IPS DF 4.7 (cell line): Measurements from ENCODE around the gene CUL1.

Experiments used
- DNase-seq: peaks from one replicate; pipeline ENCODE4 v3.0.0-alpha.2; 2013; ENCODE audit warnings: low spot score; ENCODE audit errors: extremely low read depth

CUL1 gene

DNA sequence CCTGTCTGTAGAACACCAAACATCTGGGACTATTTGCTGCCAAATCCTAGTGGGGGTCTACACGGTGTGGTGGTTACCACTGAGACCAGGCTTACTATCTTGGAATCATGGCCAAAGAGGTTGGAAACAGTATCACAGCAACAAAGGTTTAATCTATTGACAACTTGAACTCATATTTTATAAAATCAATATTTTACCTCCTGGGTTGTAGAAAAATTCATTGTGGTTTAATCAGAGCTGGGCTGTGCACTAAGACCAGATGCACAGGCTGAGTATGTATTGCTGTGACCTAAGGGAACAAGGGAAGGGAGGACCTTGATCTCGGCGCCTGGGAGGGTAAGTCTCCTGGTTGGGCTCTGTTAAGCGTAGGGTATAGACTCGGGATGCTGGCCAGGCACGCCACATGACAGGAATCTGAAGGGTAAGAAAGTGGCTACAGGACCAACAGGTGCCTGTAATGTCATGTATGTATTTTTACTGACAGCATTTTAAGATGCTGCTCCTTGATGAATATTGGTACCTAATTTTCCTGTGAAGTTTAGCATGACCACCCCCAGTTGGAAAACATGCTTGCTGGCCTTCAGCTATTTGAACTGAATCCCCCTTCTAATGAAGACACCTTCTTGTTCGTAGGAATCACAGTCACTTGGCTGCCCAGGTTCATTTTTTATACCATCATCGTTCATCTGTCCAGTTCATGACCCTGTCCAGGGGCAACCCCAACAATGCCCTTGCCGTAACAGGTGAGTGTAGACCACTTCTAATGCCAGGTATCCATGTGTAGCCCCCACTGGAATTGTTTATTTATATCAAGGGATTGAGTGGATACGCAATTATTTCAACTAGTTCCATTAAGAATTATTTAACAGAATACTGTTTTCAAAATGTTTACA, 105.9 kb downstream of the CUL1 start:
- no peak for DNase-seq

DNA sequence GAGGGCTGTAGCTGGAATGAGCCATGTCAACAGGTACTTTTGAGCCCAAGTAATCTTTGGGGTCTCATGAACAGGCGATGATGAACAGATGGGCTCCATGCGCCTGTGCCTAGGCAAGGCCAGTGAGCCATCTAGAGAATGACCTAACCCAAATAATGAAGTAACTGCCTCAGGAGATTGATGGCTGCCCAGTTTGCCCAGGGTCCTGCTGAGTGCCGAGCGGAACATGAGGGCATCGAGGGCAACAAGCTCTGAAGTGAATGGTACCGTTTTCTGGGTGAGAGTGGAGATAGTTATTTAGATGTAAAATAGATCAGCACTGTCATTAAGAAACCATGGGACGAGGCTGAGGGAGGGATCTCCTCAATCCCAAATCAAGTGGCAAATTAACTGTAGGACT, 107.5 kb downstream of the CUL1 start:
- DNase-seq, result no peak

DNA sequence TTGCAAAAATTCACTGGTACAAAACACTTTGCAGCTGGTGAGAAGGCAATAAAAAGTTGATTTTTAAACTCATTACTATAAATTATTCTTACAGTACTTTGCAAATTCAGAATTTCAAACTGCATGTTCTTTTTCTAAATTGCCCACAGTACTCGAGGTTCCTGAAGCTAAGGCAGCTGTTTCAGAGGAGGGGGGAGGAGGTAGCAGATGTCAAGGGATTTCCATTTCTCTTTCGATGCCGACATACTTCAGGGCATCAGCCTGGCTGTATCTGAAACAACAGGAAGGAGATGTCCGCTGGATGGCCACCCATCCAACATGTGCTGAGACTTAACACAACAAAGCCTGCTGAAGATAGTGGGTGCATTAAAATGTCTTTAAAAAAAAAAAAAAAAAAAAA, 108.7 kb downstream of the CUL1 start:
- no peak for DNase-seq

DNA sequence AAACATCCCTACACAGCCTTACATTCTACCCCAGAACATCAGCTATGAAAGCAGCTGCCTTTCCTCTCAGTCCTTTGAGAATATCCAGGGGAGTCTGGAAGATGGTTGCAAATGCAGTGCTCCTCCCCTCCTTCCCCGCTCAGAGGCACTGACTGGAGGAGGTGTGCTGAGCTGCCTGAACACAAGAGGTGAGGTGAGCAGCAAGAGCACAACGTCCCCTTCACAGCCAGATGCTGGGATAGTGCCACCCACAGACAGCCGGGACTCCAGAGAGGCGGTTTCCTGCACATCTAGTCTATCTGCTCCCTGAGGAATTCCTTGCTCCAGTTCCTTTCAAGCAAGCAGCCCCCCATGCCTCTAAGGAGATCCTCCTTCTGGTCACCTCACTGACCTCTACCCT, 111.2 kb downstream of the CUL1 start:
- DNase-seq, result no peak

DNA sequence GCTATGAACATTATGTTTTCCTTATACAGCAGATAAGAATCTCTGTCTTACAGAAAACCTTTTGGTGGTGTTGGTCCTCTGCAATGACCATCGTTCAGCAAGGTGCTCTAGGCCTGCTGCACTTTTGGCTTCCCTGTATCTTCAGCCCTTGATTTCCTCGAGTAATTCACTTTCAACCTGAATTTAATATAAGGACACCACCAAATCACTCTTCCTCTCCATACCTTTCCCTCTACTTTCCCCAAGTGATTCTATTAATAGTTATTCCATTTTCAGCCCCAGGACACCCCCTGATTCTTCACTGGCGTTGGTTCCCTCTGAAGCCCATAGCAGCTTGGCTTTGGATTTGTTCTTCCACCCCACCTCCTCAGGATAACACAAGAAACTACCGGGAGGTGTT, 113.2 kb downstream of the CUL1 start:
- no peak for DNase-seq

DNA sequence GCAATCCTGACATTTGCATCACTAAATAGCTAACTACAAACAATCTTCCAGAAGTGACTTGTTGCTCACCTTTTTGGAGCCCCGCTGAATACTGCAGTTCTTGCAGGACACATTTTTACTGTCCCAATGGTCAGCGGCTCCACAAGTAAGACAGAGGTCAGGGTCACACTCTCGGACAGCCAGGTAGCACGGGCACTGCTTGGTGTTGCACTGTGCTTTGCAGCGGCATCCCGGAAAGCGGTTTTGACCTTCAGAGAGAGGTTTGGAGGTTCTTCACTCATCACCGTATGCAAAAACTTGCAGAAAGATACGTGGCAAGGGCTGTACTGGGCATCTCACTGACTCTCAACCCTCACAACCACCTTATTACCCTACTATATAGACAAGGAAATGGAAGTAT, 115.2 kb downstream of the CUL1 start:
- no peak for DNase-seq

DNA sequence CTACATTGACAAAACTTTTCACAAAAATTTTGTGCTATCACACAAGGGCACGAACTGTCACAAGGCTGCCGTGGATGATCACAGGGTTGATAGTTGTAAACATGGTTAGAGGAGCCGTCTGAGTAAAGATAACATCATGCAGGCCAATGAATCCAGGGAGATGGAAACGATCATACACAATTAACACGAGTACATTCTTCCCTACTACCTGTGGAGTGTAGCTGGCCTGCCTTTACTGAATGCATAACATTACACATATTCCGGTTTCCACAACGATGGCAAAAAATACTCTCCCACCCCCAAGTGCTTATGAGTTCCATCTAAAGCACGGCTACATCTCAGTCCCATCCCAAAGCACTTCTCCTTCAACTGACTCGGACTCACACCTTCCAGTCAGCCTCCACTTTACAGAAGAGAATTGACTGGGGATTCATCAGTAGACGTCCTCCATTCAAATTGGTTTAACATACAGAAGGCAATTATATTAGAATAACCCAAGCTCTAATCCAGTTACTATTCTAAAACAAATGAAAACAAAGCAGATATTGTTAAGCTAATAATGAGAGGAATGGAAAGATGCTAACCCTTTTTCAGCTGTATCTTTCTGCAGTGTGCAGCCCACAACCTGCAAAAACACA, 116.3 kb downstream of the CUL1 start:
- no peak for DNase-seq

DNA sequence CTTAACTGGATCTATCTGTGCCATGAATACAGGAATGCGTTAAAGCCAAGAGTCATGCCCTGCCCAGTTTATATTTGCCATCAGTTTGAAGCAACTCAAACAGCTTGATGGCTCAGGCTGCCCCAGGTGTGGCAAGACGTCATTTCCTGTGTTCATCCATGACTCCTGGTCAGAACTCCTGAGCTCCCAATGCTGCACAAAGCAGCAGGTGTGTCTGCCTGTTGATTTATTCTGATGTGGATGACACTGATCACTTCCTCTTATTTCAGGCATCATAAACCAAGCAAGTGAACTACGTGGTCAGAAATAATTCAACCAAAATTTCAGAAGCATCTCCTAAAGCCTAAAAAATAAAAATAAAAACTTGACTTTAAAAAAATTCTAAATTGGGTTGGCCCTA, 116.9 kb downstream of the CUL1 start:
- DNase-seq, result no peak

DNA sequence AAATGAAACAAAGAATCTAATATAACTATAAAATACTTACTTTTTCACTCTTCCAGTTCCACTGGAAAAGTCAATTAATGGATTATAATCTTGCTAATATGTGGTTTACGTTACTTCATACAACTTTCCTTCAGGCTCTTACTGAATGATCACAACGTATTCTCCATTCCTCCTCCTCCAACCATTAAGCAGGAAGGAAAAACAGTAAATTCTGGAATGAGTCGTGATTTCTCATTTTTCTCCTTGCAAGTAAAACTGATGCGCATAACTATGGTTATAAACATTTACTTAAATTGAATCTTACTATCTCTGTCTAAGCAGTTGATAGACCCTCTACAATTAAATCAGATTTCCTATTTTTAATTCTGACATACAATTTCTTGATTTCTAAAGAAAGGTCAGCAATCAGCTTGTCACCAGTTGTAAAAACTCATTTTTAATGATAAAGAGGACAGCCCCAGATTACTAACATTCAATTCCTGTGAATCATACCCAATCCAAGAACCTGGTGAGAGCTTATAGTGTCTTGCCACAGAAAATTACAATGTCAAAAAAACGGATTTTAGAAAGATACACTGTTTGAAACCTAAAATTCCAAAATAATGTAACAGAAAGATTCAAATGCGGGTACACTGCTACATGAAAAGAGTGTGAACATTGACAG, 121.1 kb downstream of the CUL1 start:
- no peak for DNase-seq

DNA sequence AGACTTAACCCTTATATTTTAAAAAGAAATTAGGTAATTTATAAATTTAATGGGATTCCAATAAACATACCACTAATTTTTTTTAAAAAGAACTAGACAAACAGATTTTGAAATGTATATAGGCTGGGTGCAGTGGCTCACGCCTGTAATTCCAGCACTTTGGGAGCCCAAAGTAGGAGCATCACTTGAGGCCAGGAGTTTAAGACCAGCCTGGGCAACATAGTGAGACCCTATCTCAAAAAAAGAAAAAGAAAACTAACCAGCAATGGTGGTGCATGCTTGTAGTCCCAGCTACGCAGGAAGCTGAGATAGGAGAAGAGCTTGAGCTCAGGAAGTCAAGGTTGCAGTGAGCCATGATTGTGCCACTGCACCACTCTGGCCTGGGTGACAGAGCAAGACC, 122.7 kb downstream of the CUL1 start:
- DNase-seq, result no peak

DNA sequence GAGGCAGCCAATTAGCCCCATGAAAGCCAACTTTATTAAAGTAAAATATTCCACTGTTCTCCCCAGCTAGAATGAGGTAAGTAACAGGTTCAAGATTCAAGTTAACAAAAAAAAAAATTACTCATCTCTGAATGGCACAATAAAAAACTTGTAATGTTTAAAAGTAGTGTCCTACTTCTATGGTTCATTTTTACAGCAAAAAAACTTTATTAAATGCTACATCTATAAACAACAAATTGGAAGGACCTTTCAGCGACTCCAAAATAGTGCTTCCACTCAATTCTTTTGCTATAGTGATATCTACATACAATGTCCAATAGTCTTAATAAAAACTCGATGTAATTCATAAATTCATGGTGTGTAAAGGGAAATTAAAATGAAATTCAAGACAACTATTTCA, 126.2 kb downstream of the CUL1 start:
- no peak for DNase-seq

DNA sequence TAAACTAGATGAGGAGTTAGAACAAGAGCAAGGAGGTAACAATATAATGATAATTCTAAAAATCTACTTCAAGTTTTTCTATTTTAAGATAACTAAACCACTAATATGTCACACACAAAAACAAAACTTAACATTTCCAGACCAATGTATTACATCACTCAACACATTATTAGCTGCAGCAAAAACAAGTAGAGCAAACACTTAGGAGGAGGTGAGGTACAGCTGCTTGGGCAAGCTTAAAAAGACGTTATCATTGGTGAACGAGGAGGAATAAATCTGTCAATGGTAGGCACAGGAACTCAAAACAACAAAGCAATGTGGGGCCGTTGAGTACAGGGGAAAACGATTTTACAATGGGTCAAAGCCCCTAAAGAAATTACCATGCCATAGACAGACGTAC, 126.6 kb downstream of the CUL1 start:
- no peak for DNase-seq

DNA sequence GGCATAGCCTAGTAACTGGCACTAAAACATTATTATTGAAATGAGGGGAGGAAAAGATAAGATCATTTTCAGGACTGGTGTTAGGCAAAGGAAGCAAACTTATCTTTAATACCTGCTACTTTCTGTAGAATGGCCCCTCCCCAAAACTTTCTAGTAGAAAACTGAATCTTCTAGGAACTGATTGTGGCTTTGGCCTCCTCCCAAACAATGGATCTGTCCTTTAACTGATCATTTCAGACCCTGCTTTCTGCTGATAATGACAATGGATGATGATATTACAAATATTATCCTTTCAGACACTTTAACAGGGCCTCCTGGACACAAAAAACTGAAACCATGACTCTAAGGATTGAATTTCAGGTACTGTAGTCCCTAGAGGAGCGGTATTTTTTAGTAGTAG, 130.3 kb downstream of the CUL1 start:
- DNase-seq, result no peak

DNA sequence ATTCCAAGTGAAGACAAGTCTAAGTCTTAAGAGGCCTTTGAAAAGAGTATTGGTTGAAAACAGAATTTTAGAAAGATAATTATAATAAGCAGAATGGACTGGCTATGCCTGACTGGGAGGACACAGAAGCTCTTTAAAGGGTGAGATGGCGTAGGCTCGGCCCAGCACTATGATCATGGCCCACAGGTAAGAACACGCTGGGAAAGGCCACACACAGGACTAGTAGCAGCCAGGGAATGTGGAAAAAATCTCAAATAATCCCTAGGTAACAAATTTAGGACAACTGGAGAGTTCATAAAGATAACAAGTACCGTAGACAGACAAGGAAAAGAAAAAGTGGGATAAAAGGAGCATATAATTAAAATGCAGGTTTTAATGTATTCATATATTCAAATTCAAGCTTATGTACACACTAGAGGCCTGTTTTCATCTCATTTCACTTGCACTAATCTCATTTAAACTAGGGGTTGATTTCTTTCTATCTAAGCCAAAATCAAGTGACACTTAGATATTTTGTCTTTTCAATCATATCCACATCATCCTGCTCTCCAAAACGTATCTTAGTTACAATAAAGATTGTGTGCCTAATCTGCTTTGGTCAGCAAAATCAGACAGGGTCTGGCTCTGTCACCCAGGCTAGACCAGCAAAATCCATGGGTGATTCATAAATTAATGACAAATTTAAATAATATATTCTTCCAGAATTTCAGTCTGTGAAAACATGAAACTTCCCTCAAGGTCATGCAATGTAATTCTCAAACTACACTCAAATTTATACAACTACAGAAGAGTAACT, 132.4 kb downstream of the CUL1 start:
- no peak for DNase-seq

DNA sequence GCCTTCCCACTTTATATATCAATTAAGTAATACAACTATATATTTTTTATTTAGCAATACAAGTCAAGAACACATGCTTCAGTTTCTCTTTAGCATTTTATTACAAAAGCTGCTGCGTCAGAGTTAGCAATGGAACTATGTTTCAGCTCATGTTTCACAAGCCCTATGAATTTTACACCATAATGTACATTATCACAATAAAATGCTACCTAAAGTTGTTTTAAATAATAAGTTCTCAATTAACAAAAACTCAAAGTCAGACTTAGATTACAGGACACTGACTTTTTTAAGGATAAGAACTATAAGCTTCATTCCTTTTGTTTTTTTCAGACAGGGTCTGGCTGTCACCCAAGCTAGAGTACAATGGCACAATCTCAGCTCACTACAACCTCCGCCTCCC, 133.1 kb downstream of the CUL1 start:
- DNase-seq, result no peak

DNA sequence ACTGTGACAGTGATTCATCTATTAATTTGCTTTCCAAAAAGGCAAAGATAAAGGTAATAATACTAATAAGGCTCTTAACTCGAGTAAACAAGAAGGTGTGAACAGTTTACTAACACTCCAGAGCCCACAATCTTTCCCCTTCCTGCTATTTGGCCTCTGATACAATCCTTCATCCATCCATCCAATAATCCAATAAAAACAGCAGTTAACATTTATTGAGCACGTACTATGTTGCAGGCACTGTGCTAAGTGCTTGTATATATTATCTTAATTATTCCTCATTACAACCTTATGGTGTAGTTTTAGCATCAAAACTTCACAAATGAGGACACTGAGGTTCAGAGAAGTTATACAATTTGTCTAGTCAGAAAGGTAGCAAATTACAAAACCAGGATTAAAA, 135.9 kb downstream of the CUL1 start:
- no peak for DNase-seq

DNA sequence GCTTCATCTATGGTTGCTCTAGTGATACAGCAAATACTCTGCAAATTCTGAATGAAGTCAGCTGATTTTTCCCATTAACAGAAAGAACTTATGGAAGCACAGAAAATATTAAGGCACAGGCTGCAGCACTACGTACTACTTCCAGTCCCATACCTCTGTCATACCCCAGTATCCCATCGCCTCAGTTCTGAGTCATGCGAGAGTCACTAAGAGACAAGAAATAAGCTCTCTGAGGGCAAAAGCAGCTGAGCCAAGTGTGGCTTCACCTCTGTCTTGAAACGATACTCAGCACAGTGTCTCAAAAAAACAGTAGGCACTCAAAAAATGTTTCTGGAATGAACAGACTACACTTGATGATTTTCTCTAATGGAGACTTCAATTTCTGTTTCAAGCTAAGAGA, 137.2 kb downstream of the CUL1 start:
- DNase-seq, result no peak

DNA sequence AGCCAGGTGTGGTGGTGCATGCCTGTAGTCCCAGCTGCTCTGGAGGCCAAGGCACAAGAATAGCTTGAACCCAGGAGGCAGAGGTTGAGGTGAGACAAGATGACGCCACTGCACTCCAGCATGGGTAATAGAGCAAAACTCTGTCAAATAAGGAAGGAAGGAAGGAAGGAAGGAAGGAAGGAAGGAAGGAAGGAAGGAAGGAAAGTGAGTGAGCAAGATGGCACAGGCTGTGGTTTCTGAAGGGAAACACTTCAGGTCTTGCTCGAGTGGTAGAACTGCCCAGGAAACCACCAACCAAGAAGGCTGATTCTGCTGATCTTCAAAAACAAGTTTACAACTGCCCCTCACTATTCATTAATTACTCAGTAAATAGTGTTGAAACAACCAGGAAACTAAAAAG, 140.2 kb downstream of the CUL1 start:
- no peak for DNase-seq

DNA sequence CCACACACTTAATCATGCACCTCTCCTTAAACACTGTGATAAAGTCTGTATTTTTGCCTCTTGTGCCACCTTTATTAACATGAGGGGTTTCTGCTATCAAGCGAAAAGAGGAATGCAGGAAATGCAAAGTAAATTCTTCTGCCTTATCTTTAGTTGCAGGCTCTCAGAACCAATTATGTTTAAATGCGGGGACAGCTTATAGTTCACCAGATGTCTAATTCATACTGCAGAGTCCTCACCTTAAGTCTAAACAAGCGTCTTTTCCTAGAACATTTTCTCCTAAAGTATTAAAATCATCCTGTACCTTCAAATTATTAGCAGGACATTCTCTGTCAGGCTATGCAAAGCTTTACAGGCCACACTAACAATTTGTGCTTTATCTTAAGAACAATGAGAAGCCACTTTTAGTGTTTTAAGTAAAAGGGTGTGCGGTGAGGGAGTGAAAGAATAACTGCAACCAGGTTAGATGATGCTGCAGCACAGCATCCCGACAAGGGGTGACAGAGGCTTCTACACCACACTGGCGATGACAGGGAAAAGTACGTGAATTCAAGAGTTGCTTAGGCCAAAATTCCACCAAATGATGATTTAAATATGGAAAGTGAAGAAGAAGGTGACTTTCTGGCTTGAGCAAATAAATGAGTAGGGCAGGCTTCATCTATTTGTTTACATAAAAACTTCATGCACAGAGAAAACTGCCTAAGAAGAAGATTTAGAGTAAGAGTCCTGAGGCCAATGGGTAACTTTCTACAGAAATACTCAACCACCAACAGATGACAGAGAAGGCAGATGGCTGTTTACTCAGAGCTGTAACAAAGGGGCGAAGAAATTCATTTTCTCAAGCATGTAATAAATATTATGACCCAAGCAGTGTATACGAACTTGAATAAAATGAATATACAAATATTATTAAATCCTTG, 149.4 kb downstream of the CUL1 start:
- DNase-seq, result no peak

DNA sequence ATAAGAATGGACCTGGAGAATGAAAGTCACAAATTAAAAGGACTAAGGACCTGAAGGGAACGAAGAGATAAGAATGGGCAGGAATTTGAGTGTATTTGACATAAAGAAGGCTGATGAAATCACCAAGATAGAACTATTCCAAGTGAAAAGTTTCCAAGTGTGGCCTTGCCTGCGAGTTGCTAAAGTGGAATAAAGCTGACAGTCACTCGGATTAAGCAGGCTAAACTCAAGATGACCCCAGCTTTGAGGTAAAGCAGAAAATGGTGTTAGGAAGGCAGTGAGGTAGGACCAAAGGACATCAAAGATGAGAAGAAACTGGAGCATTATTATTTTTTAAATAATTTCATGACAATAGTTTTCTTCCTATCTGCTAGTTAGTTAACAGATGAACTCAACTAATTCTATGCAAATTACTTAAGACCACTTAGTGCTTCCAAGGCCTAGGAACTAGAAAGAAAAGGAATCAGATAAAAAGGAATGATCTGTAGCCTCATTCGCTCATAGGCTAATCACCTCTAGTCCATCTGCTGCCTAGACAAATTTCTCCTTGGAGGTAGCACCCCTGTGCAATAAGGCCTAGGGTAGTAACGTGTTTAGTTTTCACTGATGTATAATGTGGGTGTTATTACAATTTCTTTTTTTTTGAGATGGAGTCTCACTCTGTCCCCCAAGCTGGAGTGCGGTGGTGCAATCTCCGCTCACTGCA, 150.8 kb downstream of the CUL1 start:
- DNase-seq, result no peak
